GM21447 (cell line): ENCODE data around the gene ATP5MC3.
"Not testable (repeated sequence)": the region's sequence is repeated elsewhere in the genome, so short reads cannot be mapped to it uniquely, and the experiment has no call there.

Experiments used
- ATAC-seq: cut with Tn5 transposase; IDR thresholded peaks from one replicate; pipeline ENCODE4 v1.9.1; 2021; ENCODE audit not compliant: unreplicated experiment

Gene ATP5MC3

GRCh38 chr2:175181104-175181876 is at the start of gene ATP5MC3:
ATP5MC3 (minus strand) TSS chr2:175181710; CDS start chr2:175181393, 317 bp downstream.
- peak; percentile 91 for ATAC-seq

- not testable (repeated sequence) for ATAC-seq
Observed at GRCh38 chr2:175228601-175229000, 47.1 kb upstream of the ATP5MC3 start.

- ATAC-seq: no peak
Observed at GRCh38 chr2:175228179-175228578, 46.7 kb upstream of the ATP5MC3 start.

- no peak for ATAC-seq
Observed at GRCh38 chr2:175227393-175227792, 45.9 kb upstream of the ATP5MC3 start.

GRCh38 chr2:175220075-175220474 is 38.6 kb upstream of the ATP5MC3 start:
- ATAC-seq: no peak

GRCh38 chr2:175218551-175218950 is 37.0 kb upstream of the ATP5MC3 start:
- no peak for ATAC-seq

GRCh38 chr2:175207741-175208438 is 26.4 kb upstream of the ATP5MC3 start:
- no peak for ATAC-seq

- ATAC-seq: no peak
Observed at GRCh38 chr2:175206866-175207265, 25.4 kb upstream of the ATP5MC3 start.

- ATAC-seq: no peak
Observed at GRCh38 chr2:175205523-175205922, 24.0 kb upstream of the ATP5MC3 start.

- ATAC-seq: peak; percentile 69
Observed at GRCh38 chr2:175203621-175204496, 22.3 kb upstream of the ATP5MC3 start.

- no peak for ATAC-seq
Observed at GRCh38 chr2:175195012-175195411, 13.5 kb upstream of the ATP5MC3 start.

- no peak for ATAC-seq
Observed at GRCh38 chr2:175188761-175189160, 7.3 kb upstream of the ATP5MC3 start.

GRCh38 chr2:175187378-175187777 is 5.9 kb upstream of the ATP5MC3 start:
- peak; percentile 72 for ATAC-seq

GRCh38 chr2:175183674-175184073 is 2.2 kb upstream of the ATP5MC3 start:
- no peak for ATAC-seq

- ATAC-seq: no peak
Observed at GRCh38 chr2:175181877-175182308, 383 bp upstream of the ATP5MC3 start.

GRCh38 chr2:175180701-175181103 is 808 bp downstream of the ATP5MC3 start:
- peak; percentile 47 for ATAC-seq

GRCh38 chr2:175176624-175177023 is 4.9 kb downstream of the ATP5MC3 start:
- no peak for ATAC-seq

- no peak for ATAC-seq
Observed at GRCh38 chr2:175175896-175176295, 5.6 kb downstream of the ATP5MC3 start.

- ATAC-seq: no peak
Observed at GRCh38 chr2:175175320-175175719, 6.2 kb downstream of the ATP5MC3 start.

- no peak for ATAC-seq
Observed at GRCh38 chr2:175170659-175171304, 10.7 kb downstream of the ATP5MC3 start.

GRCh38 chr2:175169191-175169590 is 12.3 kb downstream of the ATP5MC3 start:
- ATAC-seq: no peak
